Measurements from ENCODE around the gene NKX2-2.
A peak's percentile ranks its signal among the peaks of the same experiment; 100 is the strongest.

The NKX2-2 gene

DNA sequence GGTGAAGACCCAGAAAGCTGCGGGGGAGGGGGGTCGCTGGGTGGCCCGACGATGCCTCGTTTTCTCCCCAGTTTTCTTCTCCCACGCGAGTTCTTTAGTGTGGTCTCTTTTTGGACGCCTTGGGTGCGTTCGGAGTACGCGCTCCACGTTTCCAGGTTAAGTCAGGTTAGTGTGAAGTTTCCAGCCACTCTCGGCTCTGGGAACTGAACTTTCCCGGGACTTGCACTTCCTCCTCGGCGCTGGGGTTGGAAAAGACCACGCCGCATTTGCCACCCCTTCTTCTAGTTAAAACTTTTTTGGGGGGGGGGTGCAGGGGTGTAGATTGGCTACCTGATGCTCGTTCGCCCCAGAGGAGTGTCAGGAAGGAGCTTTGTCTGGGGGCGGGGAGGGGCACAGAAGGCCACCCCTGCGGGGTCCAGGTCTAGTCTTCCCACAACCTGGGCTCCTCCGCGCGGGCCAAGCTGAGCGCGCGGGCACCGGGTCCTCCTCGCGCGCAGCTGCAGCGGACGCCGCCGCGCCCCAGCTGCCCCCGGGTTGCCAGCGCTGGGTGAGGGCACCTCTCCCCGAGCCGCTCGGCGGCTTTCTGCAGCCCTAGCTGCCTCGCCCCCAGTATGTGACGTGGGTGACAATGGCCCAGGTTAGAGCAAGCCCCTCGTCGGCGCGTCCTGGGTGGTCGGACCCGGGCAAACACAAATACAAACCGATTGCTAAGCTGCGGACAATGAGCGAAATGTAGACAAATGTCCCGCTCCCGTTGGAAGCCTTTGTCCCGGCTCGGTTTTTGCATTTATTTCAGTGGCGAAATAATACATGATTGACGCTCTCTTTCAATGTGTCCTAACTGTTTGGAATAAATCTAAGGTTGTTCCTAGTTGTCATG lies 1.7 kb upstream of the NKX2-2 start:
- Mint-ChIP-seq H3K27ac (no peak overlapping the region), H3K4me3 (peak overlapping the region; percentile 55), H3K9me3 (no peaks in the 10 kb centered on the region), H3K4me1 (peaks cover 30% of the 10 kb centered on the region), H3K36me3 (no peaks in the 10 kb centered on the region)
- ATAC-seq = no peak
- DNase-seq (ENCODE audit: low spot score in 2 of 2) = peak in 1 of 2 donors; percentile 51

DNA sequence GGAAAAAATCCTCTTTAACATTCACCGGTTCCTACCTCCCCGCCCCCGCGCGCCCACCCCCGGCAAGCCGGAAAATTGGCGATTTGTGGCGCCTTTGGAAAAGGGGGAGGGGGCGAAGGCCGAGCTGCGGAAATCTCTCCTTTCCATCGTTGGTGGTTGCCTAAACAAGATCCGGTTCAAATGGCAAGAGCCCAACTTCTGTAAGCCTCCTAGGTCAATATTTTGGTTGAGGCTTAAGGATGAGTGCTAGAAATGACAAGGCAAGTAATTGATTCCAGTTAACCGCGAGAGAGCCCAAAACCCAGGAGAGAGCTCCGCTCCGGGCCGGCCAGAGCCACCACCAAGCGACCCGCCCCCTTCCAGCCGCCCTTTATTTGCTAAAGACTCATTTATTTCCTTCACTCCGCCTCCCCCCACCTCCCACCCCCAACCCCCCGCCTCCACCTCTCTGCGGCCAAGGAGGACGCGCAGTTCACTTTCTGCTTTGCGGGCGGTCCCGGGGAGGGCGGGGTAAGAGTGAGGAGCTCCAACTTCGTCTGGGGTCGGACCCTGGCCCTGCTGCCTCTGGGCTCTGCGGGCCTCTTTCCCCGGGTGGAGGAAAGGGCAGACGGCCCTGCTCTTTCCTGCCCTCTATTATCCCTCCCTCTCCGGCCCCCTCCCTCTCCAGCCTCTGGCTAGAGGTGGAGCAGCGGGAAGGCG lies 838 bp upstream of the NKX2-2 start:
- H3K9me3 Mint-ChIP-seq = no peaks in the 10 kb centered on the region
- peak overlapping the region; percentile 55 for H3K4me3 Mint-ChIP-seq
- no peaks in the 10 kb centered on the region for H3K36me3 Mint-ChIP-seq
- H3K27ac Mint-ChIP-seq = no peak overlapping the region
- no peak for ATAC-seq
- peaks cover 38% of the 10 kb centered on the region for H3K4me1 Mint-ChIP-seq
- DNase-seq (ENCODE audit: low spot score in 2 of 2) = no peak

DNA sequence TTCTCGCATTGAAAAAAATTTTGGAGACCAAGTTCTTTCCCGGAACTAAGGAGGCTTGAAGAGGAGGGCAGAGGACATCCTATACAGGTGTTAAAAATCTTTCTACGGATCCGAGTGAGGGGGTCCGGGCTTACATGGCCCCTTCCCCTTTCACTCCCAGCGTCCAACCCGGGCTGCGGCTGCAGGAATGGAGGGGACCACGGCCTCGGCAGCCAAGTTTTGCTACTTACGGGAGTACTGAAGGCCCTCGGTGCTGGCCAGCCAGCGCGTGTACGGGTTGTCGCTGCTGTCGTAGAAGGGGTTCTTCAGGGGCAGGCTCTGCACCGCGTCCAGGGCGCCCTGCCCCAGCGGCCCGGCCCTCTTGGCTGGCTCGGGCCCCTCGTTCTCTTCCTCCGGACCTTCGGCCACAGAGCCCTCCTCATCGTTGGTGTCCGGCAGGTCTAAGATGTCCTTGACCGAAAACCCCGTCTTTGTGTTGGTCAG lies 642 bp downstream of the NKX2-2 start:
- H3K36me3 Mint-ChIP-seq = no peaks in the 10 kb centered on the region
- no peak for ATAC-seq
- H3K4me1 Mint-ChIP-seq = peaks cover 45% of the 10 kb centered on the region
- H3K27ac Mint-ChIP-seq = no peak overlapping the region
- peak overlapping the region; percentile 55 for H3K4me3 Mint-ChIP-seq
- peak in 1 of 2 donors; percentile 57 for DNase-seq (ENCODE audit: low spot score in 2 of 2)
- H3K9me3 Mint-ChIP-seq = no peaks in the 10 kb centered on the region

DNA sequence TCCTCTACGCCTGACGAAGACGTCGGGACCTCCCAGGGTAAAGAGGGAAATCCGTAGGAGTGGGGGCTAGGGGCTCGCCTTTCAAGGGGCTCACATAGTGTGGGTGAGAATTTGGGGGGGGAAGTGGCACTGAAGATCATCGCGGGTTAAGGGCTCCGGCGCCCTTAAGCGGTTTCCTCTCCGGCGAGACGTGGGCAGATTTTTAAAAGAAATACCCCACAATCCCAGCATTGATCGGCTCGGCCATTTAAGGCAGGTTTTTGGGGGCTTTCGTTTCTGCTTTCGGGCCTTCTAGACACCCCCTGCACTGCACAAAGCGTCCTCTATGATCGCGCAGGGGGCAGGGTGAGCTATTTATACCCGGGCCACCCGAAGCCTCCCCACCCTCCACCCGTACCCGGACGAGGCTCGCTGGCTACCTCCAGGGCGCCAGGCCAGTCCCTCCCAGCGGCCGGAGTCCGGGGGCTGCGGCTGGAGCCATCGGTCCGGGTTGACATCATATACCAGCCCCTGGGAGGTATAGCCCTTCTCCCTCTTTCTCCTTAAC lies 1.2 kb downstream of the NKX2-2 start:
- Mint-ChIP-seq H3K27ac (no peak overlapping the region), H3K4me1 (peaks cover 40% of the 10 kb centered on the region), H3K4me3 (peak overlapping the region; percentile 55)

DNA sequence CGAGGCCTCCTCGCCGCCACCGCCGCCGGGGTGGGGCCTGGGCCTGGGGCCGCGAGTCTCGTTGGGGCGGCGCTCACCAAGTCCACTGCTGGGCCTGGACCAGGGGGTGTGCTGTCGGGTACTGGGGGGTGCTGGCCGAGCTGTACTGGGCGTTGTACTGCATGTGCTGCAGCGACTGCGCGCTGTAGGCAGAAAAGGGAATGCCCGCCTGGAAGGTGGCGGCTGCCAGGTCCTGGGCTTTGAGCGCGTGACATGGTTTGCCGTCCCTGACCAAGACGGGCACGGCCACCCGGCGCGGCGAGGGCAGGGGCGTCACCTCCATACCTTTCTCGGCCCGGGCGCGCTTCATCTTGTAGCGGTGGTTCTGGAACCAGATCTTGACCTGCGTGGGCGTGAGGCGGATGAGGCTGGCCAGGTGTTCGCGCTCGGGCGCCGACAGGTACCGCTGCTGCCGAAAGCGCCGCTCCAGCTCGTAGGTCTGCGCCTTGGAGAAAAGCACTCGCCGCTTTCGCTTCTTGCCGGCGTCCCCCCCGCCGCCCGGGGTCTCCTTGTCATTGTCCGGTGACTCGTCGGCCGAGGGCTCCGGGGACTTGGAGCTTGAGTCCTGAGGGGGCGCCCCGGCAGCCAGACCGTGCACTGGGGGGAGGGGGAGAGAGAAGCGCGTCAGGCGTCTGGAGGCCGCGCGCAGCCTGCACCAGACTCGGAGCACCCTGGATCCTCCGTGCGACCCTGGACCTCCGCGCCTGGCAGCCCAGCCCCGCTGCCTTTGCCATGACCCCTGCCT lies 1.8 kb downstream of the NKX2-2 start:
- Mint-ChIP-seq H3K9me3 (no peaks in the 10 kb centered on the region), H3K27ac (no peak overlapping the region), H3K4me1 (peaks cover 34% of the 10 kb centered on the region), H3K4me3 (peak overlapping the region; percentile 55), H3K36me3 (no peaks in the 10 kb centered on the region)
- ATAC-seq (no peak), DNase-seq (ENCODE audit: low spot score in 2 of 2) (peak in 1 of 2 donors; percentile 55)

More for the DNA sequence above, 1.2 kb downstream of the NKX2-2 start:
- DNase-seq (ENCODE audit: low spot score in 2 of 2) (peak in 1 of 2 donors; percentile 50), ATAC-seq (peak; percentile 35)
- H3K36me3 Mint-ChIP-seq = no peaks in the 10 kb centered on the region
- H3K9me3 Mint-ChIP-seq = no peaks in the 10 kb centered on the region

DNA sequence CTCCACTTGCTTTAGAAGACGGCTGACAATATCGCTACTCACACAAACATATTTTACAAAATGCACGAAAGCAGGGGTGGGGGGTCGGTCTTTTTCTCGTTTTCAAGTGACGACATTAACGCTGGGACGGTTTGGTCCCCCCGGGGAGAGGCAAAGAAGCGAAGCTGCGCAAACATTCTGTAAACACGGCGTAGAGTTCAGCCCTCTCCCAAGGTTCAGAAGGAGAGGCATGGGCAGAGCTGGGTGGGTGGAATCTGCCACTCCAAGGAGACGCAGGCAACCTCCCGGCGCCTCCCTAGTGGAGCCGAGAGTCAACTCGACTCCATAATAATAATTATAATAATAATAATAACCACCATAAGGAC lies 2.4 kb downstream of the NKX2-2 start:
- ATAC-seq = no peak
- Mint-ChIP-seq H3K27ac (no peak overlapping the region), H3K4me1 (peaks cover 33% of the 10 kb centered on the region), H3K9me3 (no peaks in the 10 kb centered on the region), H3K4me3 (peak overlapping the region; percentile 55), H3K36me3 (no peaks in the 10 kb centered on the region)
- DNase-seq (ENCODE audit: low spot score in 2 of 2) = peak in 1 of 2 donors; percentile 47

DNA sequence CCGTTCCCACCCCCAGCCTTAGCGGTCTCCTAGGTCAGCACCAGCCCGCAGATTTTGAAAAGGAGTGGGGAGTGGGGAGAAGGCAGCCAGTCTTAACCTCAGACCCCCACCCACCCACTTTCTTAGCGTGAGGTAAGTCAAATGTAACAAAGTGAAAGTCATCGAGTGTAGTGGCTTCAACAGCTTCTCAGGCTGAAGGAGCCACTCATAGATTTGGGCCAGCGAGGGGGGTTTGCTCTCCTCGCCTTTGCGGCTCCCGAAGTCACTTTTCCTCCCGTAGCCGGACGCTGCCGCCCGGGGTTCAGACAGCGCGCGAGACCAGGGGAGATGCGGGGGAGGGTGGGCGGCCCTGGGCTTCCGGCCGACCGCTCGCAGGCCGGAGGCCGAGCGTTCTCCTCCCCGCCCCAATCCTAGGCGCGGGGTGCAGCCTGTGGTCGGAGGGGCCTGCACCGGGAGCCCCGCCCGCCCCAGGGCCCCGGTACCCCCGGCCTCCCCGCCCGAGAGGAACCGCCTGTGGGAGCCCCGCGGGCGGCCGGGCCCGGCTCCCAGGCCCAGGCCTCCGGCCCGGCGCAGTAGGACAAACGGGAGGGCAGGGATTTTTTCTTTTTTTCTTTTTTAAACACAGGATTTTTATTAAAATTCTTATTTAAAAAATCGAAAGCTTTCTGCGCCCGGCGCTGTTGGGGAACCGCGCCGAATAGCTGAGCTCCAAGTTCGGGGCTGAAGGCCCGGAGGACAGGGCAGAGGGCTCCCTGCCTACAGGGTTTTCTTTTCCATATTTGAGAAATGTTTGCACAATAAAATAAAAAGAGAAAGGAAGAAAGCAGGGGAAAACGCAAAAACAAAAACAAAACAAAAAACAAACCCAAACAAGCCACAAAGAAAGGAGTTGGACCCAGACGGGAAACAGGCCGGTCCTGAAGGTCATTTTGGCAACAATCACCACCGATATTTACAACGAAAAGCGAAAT lies 3.2 kb downstream of the NKX2-2 start:
- Mint-ChIP-seq H3K4me1 (peaks cover 26% of the 10 kb centered on the region), H3K4me3 (peak overlapping the region; percentile 55), H3K36me3 (no peaks in the 10 kb centered on the region), H3K27ac (no peak overlapping the region), H3K9me3 (no peaks in the 10 kb centered on the region)
- DNase-seq (ENCODE audit: low spot score in 2 of 2) (peak in 1 of 2 donors; percentile 52), ATAC-seq (no peak)

DNA sequence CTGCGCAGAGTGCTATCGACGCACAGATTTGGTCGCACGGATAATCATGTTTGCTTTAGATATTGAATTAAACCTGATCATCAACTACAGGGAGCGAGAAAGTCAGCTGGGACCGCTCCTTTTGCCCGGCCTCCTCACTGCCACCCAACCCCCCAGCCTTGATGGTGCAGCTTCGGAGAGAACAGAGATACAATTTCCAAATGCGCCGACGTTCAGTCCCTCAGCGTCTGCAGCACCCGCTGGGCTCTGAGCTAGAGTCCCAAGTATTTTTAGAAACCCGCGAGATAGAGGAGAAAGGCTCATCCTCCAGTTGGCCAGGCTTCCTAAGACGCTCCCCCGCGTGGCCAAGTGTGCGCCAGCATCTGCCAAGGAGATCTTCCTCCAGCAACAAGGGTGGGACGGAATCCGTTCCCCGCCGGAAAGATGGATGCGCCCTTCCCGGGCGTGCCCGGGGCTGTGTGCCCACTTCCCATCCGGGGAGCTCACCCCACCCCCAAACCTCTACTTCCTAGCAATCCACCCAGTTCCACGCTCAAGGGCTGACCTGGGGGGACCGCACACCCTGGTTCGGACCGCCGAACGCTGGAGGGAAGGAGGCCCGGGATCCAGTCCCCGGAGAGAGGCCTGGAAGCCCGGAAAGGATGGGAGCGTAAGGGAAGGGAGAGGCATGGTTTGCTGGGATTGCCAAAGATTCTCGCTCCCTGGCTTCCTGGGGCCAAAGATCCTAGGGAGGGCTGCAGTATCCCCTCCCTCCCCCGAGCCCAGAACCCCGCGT lies 4.1 kb downstream of the NKX2-2 start:
- peak in 1 of 2 donors; percentile 56 for DNase-seq (ENCODE audit: low spot score in 2 of 2)
- Mint-ChIP-seq H3K4me1 (peaks cover 26% of the 10 kb centered on the region), H3K27ac (no peak overlapping the region)

DNA sequence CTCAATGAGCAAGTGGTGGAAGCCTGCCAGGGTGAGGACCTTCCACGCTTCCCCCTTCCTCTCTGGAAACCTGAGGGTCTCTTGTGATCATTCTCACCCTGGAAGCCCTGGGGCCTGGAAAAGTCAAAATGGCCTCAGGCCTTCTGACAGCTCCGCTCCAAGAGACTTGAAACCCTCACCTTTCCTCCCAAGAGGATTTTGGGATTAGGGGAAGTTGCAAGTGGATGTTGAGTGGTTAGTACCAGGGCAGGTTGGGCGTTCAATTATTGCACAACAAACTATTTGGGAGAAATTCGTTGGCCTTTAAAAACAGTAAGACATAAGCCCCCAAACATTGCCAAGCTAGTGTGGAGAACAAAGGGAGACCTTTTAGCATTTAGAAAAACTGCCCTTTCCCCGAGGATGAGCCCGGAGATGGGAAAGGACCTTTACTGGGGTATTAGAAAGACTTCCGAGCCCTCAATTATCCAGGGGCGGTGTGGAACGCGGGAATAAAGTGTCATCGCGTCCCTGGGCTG lies 4.7 kb downstream of the NKX2-2 start:
- Mint-ChIP-seq H3K4me3 (peak overlapping the region; percentile 55), H3K27ac (no peak overlapping the region), H3K36me3 (peaks cover 5% of the 10 kb centered on the region), H3K9me3 (no peaks in the 10 kb centered on the region), H3K4me1 (peaks cover 26% of the 10 kb centered on the region)
- DNase-seq (ENCODE audit: low spot score in 2 of 2) (no peak), ATAC-seq (no peak)

More for the DNA sequence above, 4.1 kb downstream of the NKX2-2 start:
- Mint-ChIP-seq H3K36me3 (peaks cover 3% of the 10 kb centered on the region), H3K9me3 (no peaks in the 10 kb centered on the region), H3K4me3 (peak overlapping the region; percentile 55)
- no peak for ATAC-seq

DNA sequence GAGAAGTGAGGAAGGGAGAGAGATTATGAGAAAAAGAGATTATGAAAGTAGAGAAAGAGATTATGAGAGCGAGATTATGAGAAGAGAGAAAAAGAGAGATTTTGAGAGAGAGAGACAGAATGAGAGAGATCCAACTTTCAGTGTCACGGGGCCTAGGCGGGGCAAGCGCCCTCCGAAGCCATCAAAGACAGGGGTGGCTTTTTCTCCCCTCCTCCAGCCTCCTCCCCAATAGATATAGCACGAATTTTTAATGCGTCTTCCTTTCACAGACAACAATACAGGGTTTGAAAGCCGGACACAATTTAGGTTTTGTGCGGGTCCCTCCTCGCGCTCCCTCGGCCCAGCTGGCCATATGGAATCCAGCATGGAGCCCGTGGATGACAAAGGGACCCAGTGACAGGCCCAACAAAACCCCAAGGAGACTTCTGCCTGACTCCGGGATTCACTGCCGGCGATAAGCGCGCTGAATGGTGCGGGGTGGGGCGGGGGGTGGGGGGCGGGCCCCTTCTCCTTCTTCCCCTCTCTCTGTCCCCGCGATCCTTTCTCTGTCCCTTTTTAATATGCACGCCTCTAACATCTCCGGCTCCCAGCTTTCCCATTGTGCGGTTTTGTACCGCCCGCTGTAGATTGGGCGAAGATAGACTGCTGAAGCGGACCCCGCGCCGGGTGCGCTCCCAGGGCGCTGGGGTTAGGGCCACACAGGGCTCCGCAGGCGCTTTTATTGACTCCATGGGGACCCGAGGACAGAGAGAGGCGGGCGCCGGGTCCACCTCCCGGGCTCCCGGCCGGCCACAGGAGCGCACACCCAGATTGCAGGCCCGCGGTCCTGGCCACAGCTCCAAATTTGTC lies 5.4 kb downstream of the NKX2-2 start:
- no peaks in the 10 kb centered on the region for H3K9me3 Mint-ChIP-seq
- peaks cover 26% of the 10 kb centered on the region for H3K4me1 Mint-ChIP-seq
- no peak overlapping the region for H3K27ac Mint-ChIP-seq
- ATAC-seq (no peak), DNase-seq (ENCODE audit: low spot score in 2 of 2) (peak in 1 of 2 donors; percentile 47)
- H3K36me3 Mint-ChIP-seq = peaks cover 5% of the 10 kb centered on the region
- no peak overlapping the region for H3K4me3 Mint-ChIP-seq

DNA sequence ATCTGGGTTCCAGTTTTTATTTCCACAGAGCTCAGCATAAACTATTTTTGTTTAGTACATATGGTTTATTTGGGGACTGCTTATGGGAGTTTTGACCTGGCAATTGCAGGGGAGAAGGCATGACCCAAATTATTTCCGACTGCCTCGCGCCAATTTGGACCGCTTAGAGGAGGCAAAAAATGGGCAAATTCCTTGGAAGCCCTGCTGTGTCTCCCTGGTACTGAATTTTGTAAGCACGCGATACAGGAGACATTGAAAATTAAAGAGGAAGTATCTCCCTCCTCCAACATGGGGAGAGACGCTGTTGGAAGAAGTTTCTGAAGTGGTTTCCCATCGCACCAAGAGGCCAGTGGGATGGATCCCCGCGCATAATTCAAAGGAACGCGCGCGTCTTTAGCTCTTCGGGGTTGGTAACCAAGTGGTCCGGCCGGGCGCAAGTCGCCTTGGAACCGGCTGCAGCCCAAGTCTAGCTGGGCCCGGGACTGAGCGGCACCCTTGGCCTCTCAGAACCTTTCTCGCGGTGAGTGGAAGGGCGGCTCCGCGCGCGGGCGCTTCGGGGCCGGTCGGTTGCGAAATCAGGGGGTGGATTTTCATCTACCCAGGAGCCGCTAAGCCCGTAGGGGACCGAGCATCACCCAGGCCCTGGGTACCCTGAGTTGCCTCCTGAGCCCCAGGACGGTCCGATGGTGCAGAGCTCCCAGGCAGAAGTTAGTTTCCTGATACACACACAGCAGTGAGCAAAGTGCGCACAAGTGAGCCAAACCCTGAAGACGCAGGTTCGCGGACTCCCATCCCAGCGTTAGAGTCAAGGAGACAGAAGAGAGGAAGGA lies 6.2 kb downstream of the NKX2-2 start:
- Mint-ChIP-seq H3K4me1 (peaks cover 26% of the 10 kb centered on the region), H3K9me3 (no peaks in the 10 kb centered on the region), H3K27ac (no peak overlapping the region), H3K4me3 (no peak overlapping the region), H3K36me3 (peaks cover 5% of the 10 kb centered on the region)
- DNase-seq (ENCODE audit: low spot score in 2 of 2) (no peak), ATAC-seq (no peak)
